Thoracic aorta (tissue), 2 donors: ENCODE results near the gene INHBA. TPM values are rescaled to one million over a fixed set of nuclear protein-coding genes. Genes with fewer than 3 reads are reported as not detected.

Source experiments
- ATAC-seq: fragments of 150-250 bp; one replicate; pipeline ENCODE4 v1.8.0; 2017; ENCODE audit warnings: low read depth; ENCODE audit not compliant: insufficient number of reproducible peaks, low FRiP score
- DNase-seq: peaks from one replicate; pipeline ENCODE4 v3.0.0-alpha.2; 2020; ENCODE audit warnings: low spot score
- H3K27ac ChIP-seq, 2 donors: fragments of 200-600 bp; sonication (generic); 1 replicate in 1 of 2; 2 replicates in 1 of 2; pipeline ENCODE4 v1.5.1; 2016; ENCODE audit warnings: mild to moderate bottlenecking in 2 of 2, moderate library complexity in 2 of 2
- H3K27me3 ChIP-seq: fragments of 200-600 bp; sonication (generic); replicated peaks from 2 replicates; pipeline ENCODE4 v1.6.0; 2016; ENCODE audit warnings: mild to moderate bottlenecking; ENCODE audit not compliant: insufficient read depth
- H3K36me3 ChIP-seq: fragments of 200-600 bp; sonication (generic); one replicate; pipeline ENCODE4 v1.5.1; 2016
- H3K4me1 ChIP-seq, 2 donors: fragments of 200-600 bp; sonication (generic); 1 replicate in 1 of 2; 2 replicates in 1 of 2; pipeline versions ENCODE4 v1.5.1 to v1.6.0; 2016; ENCODE audit warnings: low read depth in 2 of 2, mild to moderate bottlenecking in 1 of 2; ENCODE audit not compliant: control insufficient read depth in 1 of 2
- H3K4me3 ChIP-seq: fragments of 200-600 bp; sonication (generic); 2 replicates; pipeline ENCODE4 v1.5.1; 2016; ENCODE audit warnings: mild to moderate bottlenecking
- H3K9me3 ChIP-seq: fragments of 200-600 bp; sonication (generic); 2 replicates; pipeline ENCODE4 v1.5.1; 2016
- CTCF ChIP-seq: fragments of 200-600 bp; sonication (generic); IDR thresholded peaks from one replicate; pipeline ENCODE4 v1.5.1; 2019; ENCODE audit warnings: antibody characterized with exemption
- total RNA-seq, 2 donors: library from RNA; depleted of rRNA; stranded (reverse); fragments of >200 nt; gene quantifications; one replicate each; pipeline versions ENCODE4 v1.1.0 to v1.2.3, GENCODE V29; 2016

INHBA gene
- total RNA-seq, 2 donors from 2014 or later, result 24.0 to 44.8 TPM

DNA sequence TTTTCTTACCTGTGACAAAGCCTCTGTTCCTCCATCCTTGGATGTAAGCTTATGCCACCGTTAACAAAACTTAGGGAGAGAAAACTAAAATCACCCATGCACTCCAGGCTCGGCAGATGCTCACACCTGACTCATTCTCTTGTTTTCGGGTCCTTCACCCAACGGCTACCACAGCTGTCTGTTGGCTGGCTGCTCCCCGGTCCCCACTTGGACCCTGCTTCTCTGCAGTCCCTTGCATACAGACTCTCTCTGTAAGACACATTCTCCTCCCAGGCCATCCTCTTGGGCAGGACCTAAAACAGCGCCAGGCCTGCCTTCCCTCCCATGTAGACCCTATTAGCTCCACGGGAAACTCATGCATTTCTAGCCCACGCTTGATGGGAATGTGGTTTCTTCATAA, 12.1 kb upstream of the INHBA start:
- H3K36me3 ChIP-seq, result no peaks in the 10 kb centered on the region
- no peaks in the 10 kb centered on the region for H3K9me3 ChIP-seq
- ATAC-seq, result no peak
- no peak for DNase-seq
- no peak overlapping the region for H3K4me3 ChIP-seq
- TF ChIP-seq CTCF, result no peak
- no peak overlapping the region for H3K27ac ChIP-seq
- H3K27me3 ChIP-seq, result no peaks in the 10 kb centered on the region
- no peaks in the 10 kb centered on the region for H3K4me1 ChIP-seq

- Histone ChIP-seq H3K4me3 (no peak overlapping the region), H3K9me3 (no peaks in the 10 kb centered on the region), H3K36me3 (no peaks in the 10 kb centered on the region), H3K4me1 (peaks cover 0 to 18% of the 10 kb centered on the region in 2 donors), H3K27me3 (no peaks in the 10 kb centered on the region), H3K27ac (no peak overlapping the region)
- peak; percentile 5 for TF ChIP-seq CTCF
- DNase-seq (no peak), ATAC-seq (no peak)
These were observed 8.6 kb upstream of the INHBA start for GRCh38 chr7:41711283-41712064.

- ATAC-seq (no peak), DNase-seq (no peak)
- no peaks in the 10 kb centered on the region for H3K36me3 ChIP-seq
These were observed 7.9 kb upstream of the INHBA start for GRCh38 chr7:41710838-41711237.

GRCh38 chr7:41709621-41710020, 6.7 kb upstream of the INHBA start:
- TF ChIP-seq CTCF, result no peak

More at GRCh38 chr7:41710838-41711237, 7.9 kb upstream of the INHBA start:
- Histone ChIP-seq H3K27me3 (no peaks in the 10 kb centered on the region), H3K9me3 (no peaks in the 10 kb centered on the region), H3K4me3 (no peak overlapping the region), H3K27ac (no peak overlapping the region), H3K4me1 (peaks cover 0 to 25% of the 10 kb centered on the region in 2 donors)
- no peak for TF ChIP-seq CTCF

GRCh38 chr7:41708581-41709358, 5.9 kb upstream of the INHBA start:
- peaks cover 4 to 37% of the 10 kb centered on the region in 2 donors for H3K4me1 ChIP-seq
- no peak overlapping the region for H3K4me3 ChIP-seq
- no peaks in the 10 kb centered on the region for H3K36me3 ChIP-seq
- no peak for ATAC-seq
- no peak for DNase-seq
- H3K27ac ChIP-seq, result no peak overlapping the region
- H3K9me3 ChIP-seq, result no peaks in the 10 kb centered on the region
- TF ChIP-seq CTCF, result no peak
- H3K27me3 ChIP-seq, result no peaks in the 10 kb centered on the region

More at GRCh38 chr7:41709621-41710020, 6.7 kb upstream of the INHBA start:
- H3K9me3 ChIP-seq, result no peaks in the 10 kb centered on the region
- no peak overlapping the region for H3K27ac ChIP-seq
- no peaks in the 10 kb centered on the region for H3K36me3 ChIP-seq
- H3K4me3 ChIP-seq, result no peak overlapping the region
- no peak for DNase-seq
- no peaks in the 10 kb centered on the region for H3K27me3 ChIP-seq
- H3K4me1 ChIP-seq, result peaks cover 0 to 28% of the 10 kb centered on the region in 2 donors
- ATAC-seq, result no peak
